IMR-90 (cell line): ENCODE data around the gene CPN1. TPM values are rescaled to one million over a fixed set of nuclear protein-coding genes. Genes with fewer than 3 reads are reported as not detected.

Experiments used
- ATAC-seq: fragments of 200-7000 bp; cut with Tn5 transposase; 2 replicates; pipeline ENCODE4 v1.9.1; 2020; ENCODE audit warnings: low read depth, mild to moderate bottlenecking, moderate library complexity
- BruUV-seq: library from RNA; stranded (reverse); fragments of 400-500 nt; replicated peaks from 2 replicates; lab custom pipeline; 2021; lab: Mats Ljungman, UMichigan
- CTCF ChIA-PET: fragments of 300-600 bp; formaldehyde crosslinking; extraction: SDS; loops from one replicate; lab custom pipeline; 2021; ENCODE audit warnings: antibody characterized with exemption; lab: Yijun Ruan, JAX
- POLR2A ChIA-PET: fragments of 300-600 bp; sonication (Branson Sonifier 250); formaldehyde crosslinking; loops from one replicate; lab custom pipeline; 2022; ENCODE audit warnings: antibody characterized with exemption; ENCODE audit not compliant: unreplicated experiment; lab: Charles Lee
- DNase-seq: peaks from one replicate; pipeline ENCODE4 v3.0.0; 2013
- H2AFZ ChIP-seq: replicated peaks from 2 replicates; pipeline ENCODE3; 2013; ENCODE audit warnings: low read length, mild to moderate bottlenecking; ENCODE audit not compliant: poor library complexity
- H2AK5ac ChIP-seq: 2 replicates; pipeline ENCODE4 v1.6.1; 2013; ENCODE audit warnings: low read depth, low read length, inconsistent platforms
- H2AK9ac ChIP-seq: replicated peaks from 2 replicates; pipeline ENCODE3; 2013; ENCODE audit warnings: mild to moderate bottlenecking, low read depth, low read length, moderate library complexity; ENCODE audit not compliant: poor library complexity
- H2BK120ac ChIP-seq: 2 replicates; pipeline ENCODE4 v1.6.1; 2013; ENCODE audit warnings: low read depth, low read length, inconsistent platforms
- H2BK15ac ChIP-seq: 3 replicates; pipeline ENCODE4 v1.6.1; 2013; ENCODE audit warnings: low read depth, low read length, inconsistent platforms
- H2BK20ac ChIP-seq: 2 replicates; pipeline ENCODE4 v1.6.1; 2013; ENCODE audit warnings: low read depth, mild to moderate bottlenecking, inconsistent platforms, low read length, moderate library complexity
- H2BK5ac ChIP-seq: 2 replicates; pipeline ENCODE4 v1.6.1; 2013; ENCODE audit warnings: mild to moderate bottlenecking, low read depth, low read length, inconsistent platforms; ENCODE audit not compliant: poor library complexity, severe bottlenecking
- H3K14ac ChIP-seq: replicated peaks from 2 replicates; pipeline ENCODE4 v1.6.1; 2013; ENCODE audit warnings: low read depth, low read length, inconsistent platforms
- H3K18ac ChIP-seq: 2 replicates; pipeline ENCODE4 v1.6.1; 2013; ENCODE audit warnings: low read depth, low read length, control low read depth
- H3K23ac ChIP-seq: 2 replicates; pipeline ENCODE4 v1.6.1; 2013; ENCODE audit warnings: low read depth, low read length, inconsistent platforms
- H3K27ac ChIP-seq: 2 replicates; pipeline ENCODE4 v1.5.1; 2013; ENCODE audit warnings: mild to moderate bottlenecking, control low read depth, low read length; ENCODE audit not compliant: insufficient read depth
- H3K27me3 ChIP-seq: 2 replicates; pipeline ENCODE4 v1.6.1; 2013; ENCODE audit warnings: low read length; ENCODE audit not compliant: control insufficient read depth, insufficient read depth
- H3K36me3 ChIP-seq: 2 replicates; pipeline ENCODE4 v1.6.1; 2013; ENCODE audit warnings: low read length, mixed read lengths; ENCODE audit not compliant: control insufficient read depth, insufficient read depth
- H3K4ac ChIP-seq: 2 replicates; pipeline ENCODE4 v1.6.1; 2013; ENCODE audit warnings: low read depth, low read length, inconsistent platforms
- H3K4me1 ChIP-seq: 2 replicates; pipeline ENCODE4 v1.6.1; 2013; ENCODE audit warnings: low read length, mixed read lengths; ENCODE audit not compliant: control insufficient read depth, insufficient read depth
- H3K4me2 ChIP-seq: 2 replicates; pipeline ENCODE4 v1.6.1; 2013; ENCODE audit warnings: low read depth, mild to moderate bottlenecking, control low read depth, low read length, moderate library complexity
- H3K4me3 ChIP-seq: 2 replicates; pipeline ENCODE4 v1.5.1; 2013; ENCODE audit warnings: low read depth, mild to moderate bottlenecking, control low read depth, low read length, moderate library complexity; ENCODE audit not compliant: insufficient read depth
- H3K56ac ChIP-seq: 2 replicates; pipeline ENCODE4 v1.6.1; 2013; ENCODE audit warnings: low read length, inconsistent platforms; ENCODE audit not compliant: insufficient read depth; ENCODE audit errors: extremely low read depth
- H3K79me1 ChIP-seq, 2 experiments: 2 replicates each; pipeline ENCODE4 v1.6.1; 2013; ENCODE audit warnings: low read length in 2 of 2, inconsistent platforms in 1 of 2, low read depth in 1 of 2
- H3K9ac ChIP-seq: 2 replicates; pipeline ENCODE4 v1.6.1; 2013; ENCODE audit warnings: low read depth, low read length, control low read depth
- H3K9me1 ChIP-seq: 2 replicates; pipeline ENCODE4 v1.6.1; 2013; ENCODE audit warnings: low read length, inconsistent platforms; ENCODE audit not compliant: insufficient read depth
- H3K9me3 ChIP-seq: 2 replicates; pipeline ENCODE4 v1.6.1; 2013; ENCODE audit warnings: low read length; ENCODE audit not compliant: control insufficient read depth, insufficient read depth
- H4K20me1 ChIP-seq: 2 replicates; pipeline ENCODE4 v1.6.1; 2013; ENCODE audit warnings: low read length, inconsistent platforms; ENCODE audit not compliant: insufficient read depth
- H4K5ac ChIP-seq: 2 replicates; pipeline ENCODE4 v1.6.1; 2013; ENCODE audit warnings: mild to moderate bottlenecking, low read depth, low read length, control low read depth
- H4K8ac ChIP-seq, 2 experiments: 2 replicates each; pipeline ENCODE4 v1.6.1; 2013; ENCODE audit warnings: low read depth in 2 of 2, low read length in 2 of 2, control low read depth in 1 of 2, inconsistent platforms in 1 of 2
- H4K91ac ChIP-seq: 2 replicates; pipeline ENCODE4 v1.6.1; 2013; ENCODE audit warnings: low read depth, low read length, inconsistent platforms; ENCODE audit not compliant: insufficient read depth
- BHLHE40 ChIP-seq: fragments of 150-350 bp; IDR thresholded peaks from 2 replicates; pipeline ENCODE4 v1.6.1; 2016; ENCODE audit warnings: mild to moderate bottlenecking, low read depth, low read length
- CEBPB ChIP-seq: IDR thresholded peaks from 2 replicates; pipeline ENCODE4 v1.6.1; 2012; ENCODE audit warnings: low read depth, low read length, improper control_type of control experiment
- CTCF ChIP-seq: conservative IDR thresholded peaks from 2 replicates; pipeline ENCODE4 v1.5.1; 2012; ENCODE audit warnings: mild to moderate bottlenecking, low read depth, low read length, improper control_type of control experiment
- RFX5 ChIP-seq: IDR thresholded peaks from 2 replicates; pipeline ENCODE4 v1.8.0; 2012; ENCODE audit warnings: low read depth, mild to moderate bottlenecking, low read length, moderate library complexity
- WGBS, 2 experiments: methylation state at CpG; one replicate each; pipeline versions ENCODE4 v1.1.5 to v1.1.7; 2013; ENCODE audit warnings: missing lambda C conversion rate in 2 of 2; ENCODE audit not compliant: insufficient read length in 1 of 2; ENCODE audit errors: extremely low coverage in 2 of 2; 5-methylcytosine and 5-hydroxymethylcytosine counted together
- dilution Hi-C: fragments of 300-500 bp; cut with HindIII; formaldehyde crosslinking; loops from one replicate; pipeline ENCODE4 v1.14.3; 2018; ENCODE audit warnings: low sequenced_read_pairs; ENCODE audit not compliant: unreplicated experiment
- in situ Hi-C: fragments of 300-500 bp; cut with MboI; formaldehyde crosslinking; loops from 3 replicates; pipeline ENCODE4 v1.14.3; 2019; ENCODE audit warnings: low sequenced_read_pairs, inconsistent platforms, mixed read lengths
- intact Hi-C: fragments of 100-400 bp; cut with micrococcal nuclease; formaldehyde crosslinking; loops from 2 replicates; pipeline ENCODE4 v1.10.0; 2022
- polyA plus RNA-seq, 3 experiments: library from polyadenylated mRNA; depleted of rRNA; stranded (reverse); fragments of >200 nt; gene quantifications; 2 replicates each; pipeline ENCODE4 v1.2.3, GENCODE V29; 2012; ENCODE audit warnings: low replicate concordance in 1 of 3
- total RNA-seq: library from RNA; depleted of rRNA; stranded (reverse); fragments of >200 nt; gene quantifications from 2 replicates; pipeline ENCODE4 v1.2.3, GENCODE V29; 2012

Gene CPN1
- total and polyA plus RNA-seq, 2 of the 4 experiments (the other 2 are of a cell fraction) = not detected

DNA sequence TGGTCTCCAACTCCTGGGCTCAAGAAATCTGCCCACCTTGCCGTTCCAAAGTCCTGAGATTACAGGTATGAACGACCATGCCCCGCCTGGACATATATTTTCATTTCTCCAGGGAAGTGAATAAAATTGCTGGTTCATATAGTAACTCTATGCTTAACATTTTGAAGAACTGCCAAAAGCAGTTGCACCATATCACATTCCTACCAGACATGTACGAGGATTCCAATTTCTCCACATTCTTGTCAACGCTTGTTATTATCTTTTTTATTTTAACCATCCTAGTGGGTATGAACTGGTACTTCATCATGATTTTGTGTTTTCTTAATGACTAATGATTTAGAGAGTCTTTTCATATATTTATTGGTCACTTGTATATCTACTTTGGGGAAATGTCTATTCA, 21.9 kb upstream of the CPN1 start:
- no peak overlapping the region for H3K14ac ChIP-seq
- H2BK15ac ChIP-seq = no peak overlapping the region
- no TSS peak for BruUV-seq
- no peak overlapping the region for H3K18ac ChIP-seq
- no CpG with 5 or more reads among the region's 5 CpGs for WGBS, 2 experiments
- ChIA-PET CTCF (no interaction called here), POLR2A (no interaction called here)
- DNase-seq (peak; percentile 31), ATAC-seq (no peak)
- peaks cover 7% of the 10 kb centered on the region; the same call in 1 of the 2 replicates for H3K27me3 ChIP-seq
- in situ Hi-C loops (no loop called here), dilution Hi-C loops (no loop called here), intact Hi-C loops (no loop called here)
- H3K23ac ChIP-seq = no peak overlapping the region
- no peaks in the 10 kb centered on the region for H3K36me3 ChIP-seq
- no peak overlapping the region for H3K56ac ChIP-seq
- no peak overlapping the region for H2AK5ac ChIP-seq
- no peak overlapping the region for H2AFZ ChIP-seq
- TF ChIP-seq RFX5 (no peak), CEBPB (peak; percentile 53; the same call in 1 of the 2 replicates), CTCF (no peak), BHLHE40 (no peak)
- H3K4me3 ChIP-seq = no peak overlapping the region
- no peak overlapping the region for H3K9ac ChIP-seq
- H4K5ac ChIP-seq = no peak overlapping the region
- no peak overlapping the region for H2BK120ac ChIP-seq
- no peaks in the 10 kb centered on the region for H3K9me1 ChIP-seq
- no peaks in the 10 kb centered on the region for H3K79me1 ChIP-seq
- no peaks in the 10 kb centered on the region for H3K9me3 ChIP-seq
- no peaks in the 10 kb centered on the region for H3K4me1 ChIP-seq
- H3K4me2 ChIP-seq = no peak overlapping the region
- H4K8ac ChIP-seq = no peak overlapping the region
- H3K27ac ChIP-seq = no peak overlapping the region
- no peak overlapping the region for H2AK9ac ChIP-seq
- H4K20me1 ChIP-seq = no peaks in the 10 kb centered on the region
- no peak overlapping the region for H3K4ac ChIP-seq
- H2BK5ac ChIP-seq = no peak overlapping the region
- no peak overlapping the region for H2BK20ac ChIP-seq
- H4K91ac ChIP-seq = no peak overlapping the region
